Peyer's patch (tissue), 4 donors: ENCODE measurements around the gene PNMA6A.

ENCODE experiments used
- POLR2A ChIP-seq, 2 donors: fragments of 450-650 bp; IDR thresholded peaks; one replicate each; pipeline ENCODE4 v1.5.1; 2017; ENCODE audit warnings: antibody characterized with exemption in 2 of 2, mild to moderate bottlenecking in 2 of 2, moderate library complexity in 2 of 2
- TF ChIP-seq, protein P1 (sequence below), 6 experiments: fragments of 450-650 bp in 4 of 6; fragments of 200-600 bp in 2 of 6; sonication (generic) in 1 of 6; IDR thresholded peaks; one replicate each; pipeline ENCODE4 v1.5.1; 2017 to 2019; ENCODE audit warnings: antibody characterized with exemption in 6 of 6, mild to moderate bottlenecking in 3 of 6, moderate library complexity in 1 of 6

GRCh38 chrX:153064061-153064460 lies 8.2 kb upstream of the PNMA6A start:
- TF ChIP-seq, protein P1, sequence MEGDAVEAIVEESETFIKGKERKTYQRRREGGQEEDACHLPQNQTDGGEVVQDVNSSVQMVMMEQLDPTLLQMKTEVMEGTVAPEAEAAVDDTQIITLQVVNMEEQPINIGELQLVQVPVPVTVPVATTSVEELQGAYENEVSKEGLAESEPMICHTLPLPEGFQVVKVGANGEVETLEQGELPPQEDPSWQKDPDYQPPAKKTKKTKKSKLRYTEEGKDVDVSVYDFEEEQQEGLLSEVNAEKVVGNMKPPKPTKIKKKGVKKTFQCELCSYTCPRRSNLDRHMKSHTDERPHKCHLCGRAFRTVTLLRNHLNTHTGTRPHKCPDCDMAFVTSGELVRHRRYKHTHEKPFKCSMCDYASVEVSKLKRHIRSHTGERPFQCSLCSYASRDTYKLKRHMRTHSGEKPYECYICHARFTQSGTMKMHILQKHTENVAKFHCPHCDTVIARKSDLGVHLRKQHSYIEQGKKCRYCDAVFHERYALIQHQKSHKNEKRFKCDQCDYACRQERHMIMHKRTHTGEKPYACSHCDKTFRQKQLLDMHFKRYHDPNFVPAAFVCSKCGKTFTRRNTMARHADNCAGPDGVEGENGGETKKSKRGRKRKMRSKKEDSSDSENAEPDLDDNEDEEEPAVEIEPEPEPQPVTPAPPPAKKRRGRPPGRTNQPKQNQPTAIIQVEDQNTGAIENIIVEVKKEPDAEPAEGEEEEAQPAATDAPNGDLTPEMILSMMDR (IDR thresholded peaks at IDR 0.05): no peak
- TF ChIP-seq POLR2A (IDR thresholded peaks at IDR 0.05): no peak
